IMR-90 (cell line): Measurements from ENCODE around the gene LRP11. TPM values are rescaled to one million over a fixed set of nuclear protein-coding genes. Genes with fewer than 3 reads are reported as not detected.

ENCODE experiments used
- ATAC-seq: fragments of 200-7000 bp; cut with Tn5 transposase; 2 replicates; pipeline ENCODE4 v1.9.1; 2020; ENCODE audit warnings: low read depth, mild to moderate bottlenecking, moderate library complexity
- BruUV-seq: library from RNA; stranded (reverse); fragments of 400-500 nt; replicated peaks from 2 replicates; lab custom pipeline; 2021; lab: Mats Ljungman, UMichigan
- CTCF ChIA-PET: fragments of 300-600 bp; formaldehyde crosslinking; extraction: SDS; loops from one replicate; lab custom pipeline; 2021; ENCODE audit warnings: antibody characterized with exemption; lab: Yijun Ruan, JAX
- POLR2A ChIA-PET: fragments of 300-600 bp; sonication (Branson Sonifier 250); formaldehyde crosslinking; loops from one replicate; lab custom pipeline; 2022; ENCODE audit warnings: antibody characterized with exemption; ENCODE audit not compliant: unreplicated experiment; lab: Charles Lee
- DNase-seq: peaks from one replicate; pipeline ENCODE4 v3.0.0; 2013
- H2AFZ ChIP-seq: replicated peaks from 2 replicates; pipeline ENCODE3; 2013; ENCODE audit warnings: low read length, mild to moderate bottlenecking; ENCODE audit not compliant: poor library complexity
- H2AK5ac ChIP-seq: 2 replicates; pipeline ENCODE4 v1.6.1; 2013; ENCODE audit warnings: low read depth, low read length, inconsistent platforms
- H2AK9ac ChIP-seq: replicated peaks from 2 replicates; pipeline ENCODE3; 2013; ENCODE audit warnings: mild to moderate bottlenecking, low read depth, low read length, moderate library complexity; ENCODE audit not compliant: poor library complexity
- H2BK120ac ChIP-seq: 2 replicates; pipeline ENCODE4 v1.6.1; 2013; ENCODE audit warnings: low read depth, low read length, inconsistent platforms
- H2BK15ac ChIP-seq: 3 replicates; pipeline ENCODE4 v1.6.1; 2013; ENCODE audit warnings: low read depth, low read length, inconsistent platforms
- H2BK20ac ChIP-seq: 2 replicates; pipeline ENCODE4 v1.6.1; 2013; ENCODE audit warnings: low read depth, mild to moderate bottlenecking, inconsistent platforms, low read length, moderate library complexity
- H2BK5ac ChIP-seq: 2 replicates; pipeline ENCODE4 v1.6.1; 2013; ENCODE audit warnings: mild to moderate bottlenecking, low read depth, low read length, inconsistent platforms; ENCODE audit not compliant: poor library complexity, severe bottlenecking
- H3K14ac ChIP-seq: replicated peaks from 2 replicates; pipeline ENCODE4 v1.6.1; 2013; ENCODE audit warnings: low read depth, low read length, inconsistent platforms
- H3K18ac ChIP-seq: 2 replicates; pipeline ENCODE4 v1.6.1; 2013; ENCODE audit warnings: low read depth, low read length, control low read depth
- H3K23ac ChIP-seq: 2 replicates; pipeline ENCODE4 v1.6.1; 2013; ENCODE audit warnings: low read depth, low read length, inconsistent platforms
- H3K27ac ChIP-seq: 2 replicates; pipeline ENCODE4 v1.5.1; 2013; ENCODE audit warnings: mild to moderate bottlenecking, control low read depth, low read length; ENCODE audit not compliant: insufficient read depth
- H3K27me3 ChIP-seq: 2 replicates; pipeline ENCODE4 v1.6.1; 2013; ENCODE audit warnings: low read length; ENCODE audit not compliant: control insufficient read depth, insufficient read depth
- H3K36me3 ChIP-seq: 2 replicates; pipeline ENCODE4 v1.6.1; 2013; ENCODE audit warnings: low read length, mixed read lengths; ENCODE audit not compliant: control insufficient read depth, insufficient read depth
- H3K4ac ChIP-seq: 2 replicates; pipeline ENCODE4 v1.6.1; 2013; ENCODE audit warnings: low read depth, low read length, inconsistent platforms
- H3K4me1 ChIP-seq: 2 replicates; pipeline ENCODE4 v1.6.1; 2013; ENCODE audit warnings: low read length, mixed read lengths; ENCODE audit not compliant: control insufficient read depth, insufficient read depth
- H3K4me2 ChIP-seq: 2 replicates; pipeline ENCODE4 v1.6.1; 2013; ENCODE audit warnings: low read depth, mild to moderate bottlenecking, control low read depth, low read length, moderate library complexity
- H3K4me3 ChIP-seq: 2 replicates; pipeline ENCODE4 v1.5.1; 2013; ENCODE audit warnings: low read depth, mild to moderate bottlenecking, control low read depth, low read length, moderate library complexity; ENCODE audit not compliant: insufficient read depth
- H3K56ac ChIP-seq: 2 replicates; pipeline ENCODE4 v1.6.1; 2013; ENCODE audit warnings: low read length, inconsistent platforms; ENCODE audit not compliant: insufficient read depth; ENCODE audit errors: extremely low read depth
- H3K79me1 ChIP-seq, 2 experiments: 2 replicates each; pipeline ENCODE4 v1.6.1; 2013; ENCODE audit warnings: low read length in 2 of 2, inconsistent platforms in 1 of 2, low read depth in 1 of 2
- H3K9ac ChIP-seq: 2 replicates; pipeline ENCODE4 v1.6.1; 2013; ENCODE audit warnings: low read depth, low read length, control low read depth
- H3K9me1 ChIP-seq: 2 replicates; pipeline ENCODE4 v1.6.1; 2013; ENCODE audit warnings: low read length, inconsistent platforms; ENCODE audit not compliant: insufficient read depth
- H3K9me3 ChIP-seq: 2 replicates; pipeline ENCODE4 v1.6.1; 2013; ENCODE audit warnings: low read length; ENCODE audit not compliant: control insufficient read depth, insufficient read depth
- H4K20me1 ChIP-seq: 2 replicates; pipeline ENCODE4 v1.6.1; 2013; ENCODE audit warnings: low read length, inconsistent platforms; ENCODE audit not compliant: insufficient read depth
- H4K5ac ChIP-seq: 2 replicates; pipeline ENCODE4 v1.6.1; 2013; ENCODE audit warnings: mild to moderate bottlenecking, low read depth, low read length, control low read depth
- H4K8ac ChIP-seq, 2 experiments: 2 replicates each; pipeline ENCODE4 v1.6.1; 2013; ENCODE audit warnings: low read depth in 2 of 2, low read length in 2 of 2, control low read depth in 1 of 2, inconsistent platforms in 1 of 2
- H4K91ac ChIP-seq: 2 replicates; pipeline ENCODE4 v1.6.1; 2013; ENCODE audit warnings: low read depth, low read length, inconsistent platforms; ENCODE audit not compliant: insufficient read depth
- CEBPB ChIP-seq: IDR thresholded peaks from 2 replicates; pipeline ENCODE4 v1.6.1; 2012; ENCODE audit warnings: low read depth, low read length, improper control_type of control experiment
- CHD1 ChIP-seq: IDR thresholded peaks from 2 replicates; pipeline ENCODE4 v1.6.1; 2012; ENCODE audit warnings: low read depth, low read length, improper control_type of control experiment
- MAFK ChIP-seq: IDR thresholded peaks from 2 replicates; pipeline ENCODE4 v1.6.1; 2012; ENCODE audit warnings: low read depth, low read length, improper control_type of control experiment
- MXI1 ChIP-seq: IDR thresholded peaks from 2 replicates; pipeline ENCODE4 v1.6.1; 2012; ENCODE audit warnings: low read depth, mild to moderate bottlenecking, low read length, moderate library complexity, borderline replicate concordance
- NFE2L2 ChIP-seq: fragments of 150-350 bp; IDR thresholded peaks from 2 replicates; pipeline ENCODE4 v1.6.1; 2016; ENCODE audit warnings: low read depth, mild to moderate bottlenecking, low read length
- RFX5 ChIP-seq: IDR thresholded peaks from 2 replicates; pipeline ENCODE4 v1.8.0; 2012; ENCODE audit warnings: low read depth, mild to moderate bottlenecking, low read length, moderate library complexity
- SMC3 ChIP-seq: fragments of 150-350 bp; IDR thresholded peaks from 2 replicates; pipeline ENCODE4 v1.6.1; 2016; ENCODE audit warnings: low read depth, mild to moderate bottlenecking, antibody characterized with exemption, low read length, moderate library complexity
- USF2 ChIP-seq: fragments of 150-350 bp; IDR thresholded peaks from 2 replicates; pipeline ENCODE4 v1.6.1; 2017; ENCODE audit warnings: mild to moderate bottlenecking, antibody characterized with exemption, low read length, low read depth
- WGBS, 2 experiments: methylation state at CpG; one replicate each; pipeline versions ENCODE4 v1.1.5 to v1.1.7; 2013; ENCODE audit warnings: missing lambda C conversion rate in 2 of 2; ENCODE audit not compliant: insufficient read length in 1 of 2; ENCODE audit errors: extremely low coverage in 2 of 2; 5-methylcytosine and 5-hydroxymethylcytosine counted together
- dilution Hi-C: fragments of 300-500 bp; cut with HindIII; formaldehyde crosslinking; loops from one replicate; pipeline ENCODE4 v1.14.3; 2018; ENCODE audit warnings: low sequenced_read_pairs; ENCODE audit not compliant: unreplicated experiment
- in situ Hi-C: fragments of 300-500 bp; cut with MboI; formaldehyde crosslinking; loops from 3 replicates; pipeline ENCODE4 v1.14.3; 2019; ENCODE audit warnings: low sequenced_read_pairs, inconsistent platforms, mixed read lengths
- intact Hi-C: fragments of 100-400 bp; cut with micrococcal nuclease; formaldehyde crosslinking; loops from 2 replicates; pipeline ENCODE4 v1.10.0; 2022
- polyA plus RNA-seq, 3 experiments: library from polyadenylated mRNA; depleted of rRNA; stranded (reverse); fragments of >200 nt; gene quantifications; 2 replicates each; pipeline ENCODE4 v1.2.3, GENCODE V29; 2012; ENCODE audit warnings: low replicate concordance in 1 of 3
- total RNA-seq: library from RNA; depleted of rRNA; stranded (reverse); fragments of >200 nt; gene quantifications from 2 replicates; pipeline ENCODE4 v1.2.3, GENCODE V29; 2012
- TF ChIP-seq, protein P1 (sequence below): fragments of 150-350 bp; IDR thresholded peaks from 2 replicates; pipeline ENCODE4 v1.6.1; 2016; ENCODE audit warnings: low read depth, mild to moderate bottlenecking, low read length, moderate library complexity, borderline replicate concordance

The LRP11 gene
- total and polyA plus RNA-seq, 2 of the 4 experiments (the other 2 are of a cell fraction), result 48.8 to 63.8 TPM

DNA sequence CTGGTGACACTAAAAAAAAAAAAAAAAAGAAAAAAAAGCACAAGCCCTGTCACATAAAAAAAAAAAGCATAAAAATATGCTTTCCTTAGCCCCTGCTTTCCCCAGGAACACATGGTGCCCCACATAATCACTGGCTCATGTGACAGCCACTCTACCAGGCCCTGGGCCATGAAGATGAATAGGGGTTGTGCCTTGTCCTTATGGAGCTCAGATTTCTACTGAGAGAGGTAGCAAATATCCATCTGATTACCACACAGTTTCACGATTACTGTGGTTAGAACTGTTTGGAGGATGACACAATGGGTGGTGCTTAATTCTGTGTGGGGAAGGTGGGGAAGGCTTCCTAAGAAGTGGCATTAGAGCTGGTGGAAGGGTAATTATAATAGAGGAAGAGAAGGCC lies 24.5 kb upstream of the LRP11 start:
- in situ Hi-C loops, result no loop called here
- WGBS, 2 experiments, result no CpG with 5 or more reads among the region's 1 CpG
- no TSS peak for BruUV-seq
- H4K8ac ChIP-seq, result no peak overlapping the region
- no peak overlapping the region for H3K4me2 ChIP-seq
- no peak overlapping the region for H2BK120ac ChIP-seq
- DNase-seq (peak; percentile 54), ATAC-seq (peak; percentile 28; the same call in 1 of the 2 replicates)
- H3K4me3 ChIP-seq, result no peak overlapping the region
- H4K20me1 ChIP-seq, result no peaks in the 10 kb centered on the region
- no peaks in the 10 kb centered on the region for H3K27me3 ChIP-seq
- dilution Hi-C loops, result no loop called here
- no peak overlapping the region for H3K18ac ChIP-seq
- H3K79me1 ChIP-seq, result no peaks in the 10 kb centered on the region
- no peak overlapping the region for H2AFZ ChIP-seq
- no peak overlapping the region for H3K23ac ChIP-seq
- no peak overlapping the region for H2BK20ac ChIP-seq
- H3K56ac ChIP-seq, result no peak overlapping the region
- ChIA-PET CTCF (no interaction called here), POLR2A (no interaction called here)
- TF ChIP-seq, protein P1, sequence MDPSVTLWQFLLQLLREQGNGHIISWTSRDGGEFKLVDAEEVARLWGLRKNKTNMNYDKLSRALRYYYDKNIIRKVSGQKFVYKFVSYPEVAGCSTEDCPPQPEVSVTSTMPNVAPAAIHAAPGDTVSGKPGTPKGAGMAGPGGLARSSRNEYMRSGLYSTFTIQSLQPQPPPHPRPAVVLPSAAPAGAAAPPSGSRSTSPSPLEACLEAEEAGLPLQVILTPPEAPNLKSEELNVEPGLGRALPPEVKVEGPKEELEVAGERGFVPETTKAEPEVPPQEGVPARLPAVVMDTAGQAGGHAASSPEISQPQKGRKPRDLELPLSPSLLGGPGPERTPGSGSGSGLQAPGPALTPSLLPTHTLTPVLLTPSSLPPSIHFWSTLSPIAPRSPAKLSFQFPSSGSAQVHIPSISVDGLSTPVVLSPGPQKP, result no peak
- TF ChIP-seq CEBPB (peak; percentile 54; the same call in 1 of the 2 replicates), MAFK (no peak), RFX5 (no peak), SMC3 (no peak), CHD1 (no peak), NFE2L2 (no peak), MXI1 (no peak), USF2 (no peak)
- H3K36me3 ChIP-seq, result no peaks in the 10 kb centered on the region
- H2AK5ac ChIP-seq, result peak overlapping the region; percentile 39; the same call in 1 of the 2 replicates
- no peak overlapping the region for H3K4ac ChIP-seq
- H4K5ac ChIP-seq, result no peak overlapping the region
- H2BK15ac ChIP-seq, result no peak overlapping the region; the same call in 2 of the 3 replicates
- H3K9me3 ChIP-seq, result no peaks in the 10 kb centered on the region
- H3K4me1 ChIP-seq, result peaks cover 14% of the 10 kb centered on the region
- peaks cover 5% of the 10 kb centered on the region; the same call in 1 of the 2 replicates for H3K9me1 ChIP-seq
- intact Hi-C loops, result no loop called here
- no peak overlapping the region for H3K9ac ChIP-seq
- H3K27ac ChIP-seq, result no peak overlapping the region
- no peak overlapping the region for H2BK5ac ChIP-seq
- H3K14ac ChIP-seq, result no peak overlapping the region
- H4K91ac ChIP-seq, result no peak overlapping the region
- no peak overlapping the region for H2AK9ac ChIP-seq
